GM12873 (cell line): ENCODE data around the gene RNU6-1.

Source experiments
- CTCF ChIP-seq: IDR thresholded peaks from 2 replicates; pipeline ENCODE4 v1.5.1; 2012; ENCODE audit warnings: low read depth, mild to moderate bottlenecking, moderate library complexity, low read length, control low read depth; ENCODE audit not compliant: insufficient read depth; ENCODE audit errors: missing control alignments

The RNU6-1 gene

GRCh38 chr15:67865766-67866165 lies 25.9 kb upstream of the RNU6-1 start:
- no peak for TF ChIP-seq CTCF

- TF ChIP-seq CTCF, result no peak
Measured at GRCh38 chr15:67865331-67865730, 25.5 kb upstream of the RNU6-1 start.

- TF ChIP-seq CTCF, result peak; percentile 95
Measured at GRCh38 chr15:67863442-67863987, 23.7 kb upstream of the RNU6-1 start.

GRCh38 chr15:67862750-67863441 lies 23.1 kb upstream of the RNU6-1 start:
- TF ChIP-seq CTCF, result no peak

GRCh38 chr15:67861983-67862382 lies 22.1 kb upstream of the RNU6-1 start:
- no peak for TF ChIP-seq CTCF

GRCh38 chr15:67859331-67859946 lies 19.6 kb upstream of the RNU6-1 start:
- TF ChIP-seq CTCF, result no peak

- no peak for TF ChIP-seq CTCF
Measured at GRCh38 chr15:67857220-67857619, 17.4 kb upstream of the RNU6-1 start.
